ENCODE results near the gene RAD51B.
"Not testable (repeated sequence)": the region's sequence is repeated elsewhere in the genome, so short reads cannot be mapped to it uniquely, and the experiment has no call there.

RAD51B gene

GRCh38 chr14:68099495-68100045 lies 280.0 kb downstream of the RAD51B start:
- Histone ChIP-seq H3K4me1 (ENCODE audit: insufficient read depth, poor library complexity, severe bottlenecking) (peaks cover 7% of the 10 kb centered on the region), H3K27me3 (ENCODE audit: insufficient read depth, poor library complexity, severe bottlenecking) (no peaks in the 10 kb centered on the region), H3K27ac (ENCODE audit: poor library complexity, severe bottlenecking) (no peak overlapping the region), H3K4me3 (ENCODE audit: severe bottlenecking) (no peak overlapping the region), H3K9me3 (ENCODE audit: severe bottlenecking) (peaks cover 8% of the 10 kb centered on the region), H3K36me3 (ENCODE audit: low read depth) (no peaks in the 10 kb centered on the region)
- ATAC-seq (ENCODE audit: low read depth) (no peak), DNase-seq (ENCODE audit: low spot score) (no peak)
- TF ChIP-seq CTCF (IDR thresholded peaks at IDR 0.05; ENCODE audit: poor library complexity, severe bottlenecking) = no peak

- not testable (repeated sequence) for DNase-seq (ENCODE audit: low spot score); H3K9me3 ChIP-seq (ENCODE audit: severe bottlenecking); H3K27me3 ChIP-seq (ENCODE audit: insufficient read depth, poor library complexity, severe bottlenecking); H3K27ac ChIP-seq (ENCODE audit: poor library complexity, severe bottlenecking); H3K4me3 ChIP-seq (ENCODE audit: severe bottlenecking); ATAC-seq (ENCODE audit: low read depth); H3K36me3 ChIP-seq (ENCODE audit: low read depth); H3K4me1 ChIP-seq (ENCODE audit: insufficient read depth, poor library complexity, severe bottlenecking)
Observed at GRCh38 chr14:68101715-68102301, 282.2 kb downstream of the RAD51B start.

- Histone ChIP-seq H3K4me3 (ENCODE audit: severe bottlenecking) (no peak overlapping the region), H3K9me3 (ENCODE audit: severe bottlenecking) (peaks cover 8% of the 10 kb centered on the region), H3K4me1 (ENCODE audit: insufficient read depth, poor library complexity, severe bottlenecking) (peaks cover 10% of the 10 kb centered on the region), H3K27me3 (ENCODE audit: insufficient read depth, poor library complexity, severe bottlenecking) (no peaks in the 10 kb centered on the region), H3K36me3 (ENCODE audit: low read depth) (no peaks in the 10 kb centered on the region), H3K27ac (ENCODE audit: poor library complexity, severe bottlenecking) (peak overlapping the region; percentile 41)
- TF ChIP-seq CTCF (IDR thresholded peaks at IDR 0.05; ENCODE audit: poor library complexity, severe bottlenecking) = no peak
- no peak for ATAC-seq (ENCODE audit: low read depth)
- DNase-seq (ENCODE audit: low spot score) = no peak
Observed at GRCh38 chr14:68103853-68104252, 284.3 kb downstream of the RAD51B start.

GRCh38 chr14:68104518-68104917 lies 284.9 kb downstream of the RAD51B start:
- DNase-seq (ENCODE audit: low spot score) (no peak), ATAC-seq (ENCODE audit: low read depth) (peak; percentile 90)
- H3K4me1 ChIP-seq (ENCODE audit: insufficient read depth, poor library complexity, severe bottlenecking) = peaks cover 10% of the 10 kb centered on the region
- TF ChIP-seq CTCF (IDR thresholded peaks at IDR 0.05; ENCODE audit: poor library complexity, severe bottlenecking) = no peak
- no peak overlapping the region for H3K4me3 ChIP-seq (ENCODE audit: severe bottlenecking)
- H3K36me3 ChIP-seq (ENCODE audit: low read depth) = no peaks in the 10 kb centered on the region
- no peaks in the 10 kb centered on the region for H3K27me3 ChIP-seq (ENCODE audit: insufficient read depth, poor library complexity, severe bottlenecking)
- peaks cover 8% of the 10 kb centered on the region for H3K9me3 ChIP-seq (ENCODE audit: severe bottlenecking)
- peak overlapping the region; percentile 41 for H3K27ac ChIP-seq (ENCODE audit: poor library complexity, severe bottlenecking)

- TF ChIP-seq CTCF (IDR thresholded peaks at IDR 0.05; ENCODE audit: poor library complexity, severe bottlenecking) = no peak
- peaks cover 10% of the 10 kb centered on the region for H3K4me1 ChIP-seq (ENCODE audit: insufficient read depth, poor library complexity, severe bottlenecking)
- no peak overlapping the region for H3K4me3 ChIP-seq (ENCODE audit: severe bottlenecking)
- no peaks in the 10 kb centered on the region for H3K27me3 ChIP-seq (ENCODE audit: insufficient read depth, poor library complexity, severe bottlenecking)
- peaks cover 8% of the 10 kb centered on the region for H3K9me3 ChIP-seq (ENCODE audit: severe bottlenecking)
- no peak for DNase-seq (ENCODE audit: low spot score)
- ATAC-seq (ENCODE audit: low read depth) = no peak
- no peaks in the 10 kb centered on the region for H3K36me3 ChIP-seq (ENCODE audit: low read depth)
- H3K27ac ChIP-seq (ENCODE audit: poor library complexity, severe bottlenecking) = no peak overlapping the region
Observed at GRCh38 chr14:68105816-68106215, 286.2 kb downstream of the RAD51B start.

Data from RWPE2 (cell line).